Panc1 (cell line): Measurements from ENCODE around the gene EFNA5.

Experiments used
- POLR2AphosphoS5 ChIP-seq: IDR thresholded peaks from 2 replicates; pipeline ENCODE4 v1.6.1; 2012; ENCODE audit warnings: mild to moderate bottlenecking, low read depth, low read length, moderate library complexity
- TCF7L2 ChIP-seq: IDR thresholded peaks from 2 replicates; pipeline ENCODE4 v1.6.1; 2011; ENCODE audit warnings: mild to moderate bottlenecking, low read depth, low read length, inconsistent platforms
- TF ChIP-seq, protein P1 (sequence below), 2 experiments: IDR thresholded peaks; 2 replicates each; pipeline ENCODE4 v1.6.1; 2011 to 2012; ENCODE audit warnings: low read depth in 2 of 2, control low read depth in 1 of 2, low read length in 1 of 2, mild to moderate bottlenecking in 1 of 2, moderate library complexity in 1 of 2; ENCODE audit not compliant: insufficient read depth in 1 of 2
- TF ChIP-seq, protein P2 (sequence below): fragments of 450-650 bp; IDR thresholded peaks from 2 replicates; pipeline ENCODE4 v1.5.1; 2017; ENCODE audit warnings: mild to moderate bottlenecking

DNA sequence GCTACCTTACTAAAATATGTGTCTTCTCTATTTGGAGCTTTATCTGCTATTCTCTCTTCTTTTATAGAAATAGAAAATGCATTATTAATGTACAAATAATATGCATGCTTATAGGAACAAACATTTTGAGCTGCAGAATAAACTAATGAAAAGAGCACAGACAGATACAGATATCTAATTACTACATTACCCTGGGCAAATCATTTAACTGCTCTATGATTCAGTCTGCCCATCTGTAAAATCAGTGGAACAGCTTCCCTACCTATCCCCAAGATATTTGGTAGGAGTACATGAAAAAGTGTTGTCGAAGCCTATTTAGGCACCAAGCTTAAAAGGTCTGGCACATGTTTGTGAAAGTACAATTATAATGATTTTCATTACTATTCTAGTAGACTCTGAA, 166.3 kb downstream of the EFNA5 start:
- TF ChIP-seq, protein P1, sequence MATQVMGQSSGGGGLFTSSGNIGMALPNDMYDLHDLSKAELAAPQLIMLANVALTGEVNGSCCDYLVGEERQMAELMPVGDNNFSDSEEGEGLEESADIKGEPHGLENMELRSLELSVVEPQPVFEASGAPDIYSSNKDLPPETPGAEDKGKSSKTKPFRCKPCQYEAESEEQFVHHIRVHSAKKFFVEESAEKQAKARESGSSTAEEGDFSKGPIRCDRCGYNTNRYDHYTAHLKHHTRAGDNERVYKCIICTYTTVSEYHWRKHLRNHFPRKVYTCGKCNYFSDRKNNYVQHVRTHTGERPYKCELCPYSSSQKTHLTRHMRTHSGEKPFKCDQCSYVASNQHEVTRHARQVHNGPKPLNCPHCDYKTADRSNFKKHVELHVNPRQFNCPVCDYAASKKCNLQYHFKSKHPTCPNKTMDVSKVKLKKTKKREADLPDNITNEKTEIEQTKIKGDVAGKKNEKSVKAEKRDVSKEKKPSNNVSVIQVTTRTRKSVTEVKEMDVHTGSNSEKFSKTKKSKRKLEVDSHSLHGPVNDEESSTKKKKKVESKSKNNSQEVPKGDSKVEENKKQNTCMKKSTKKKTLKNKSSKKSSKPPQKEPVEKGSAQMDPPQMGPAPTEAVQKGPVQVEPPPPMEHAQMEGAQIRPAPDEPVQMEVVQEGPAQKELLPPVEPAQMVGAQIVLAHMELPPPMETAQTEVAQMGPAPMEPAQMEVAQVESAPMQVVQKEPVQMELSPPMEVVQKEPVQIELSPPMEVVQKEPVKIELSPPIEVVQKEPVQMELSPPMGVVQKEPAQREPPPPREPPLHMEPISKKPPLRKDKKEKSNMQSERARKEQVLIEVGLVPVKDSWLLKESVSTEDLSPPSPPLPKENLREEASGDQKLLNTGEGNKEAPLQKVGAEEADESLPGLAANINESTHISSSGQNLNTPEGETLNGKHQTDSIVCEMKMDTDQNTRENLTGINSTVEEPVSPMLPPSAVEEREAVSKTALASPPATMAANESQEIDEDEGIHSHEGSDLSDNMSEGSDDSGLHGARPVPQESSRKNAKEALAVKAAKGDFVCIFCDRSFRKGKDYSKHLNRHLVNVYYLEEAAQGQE (IDR thresholded peaks at IDR 0.05; ENCODE audit: insufficient read depth in 1 of 2, low read depth in 2 of 2, low read length in 1 of 2): no peak
- TF ChIP-seq, protein P2, sequence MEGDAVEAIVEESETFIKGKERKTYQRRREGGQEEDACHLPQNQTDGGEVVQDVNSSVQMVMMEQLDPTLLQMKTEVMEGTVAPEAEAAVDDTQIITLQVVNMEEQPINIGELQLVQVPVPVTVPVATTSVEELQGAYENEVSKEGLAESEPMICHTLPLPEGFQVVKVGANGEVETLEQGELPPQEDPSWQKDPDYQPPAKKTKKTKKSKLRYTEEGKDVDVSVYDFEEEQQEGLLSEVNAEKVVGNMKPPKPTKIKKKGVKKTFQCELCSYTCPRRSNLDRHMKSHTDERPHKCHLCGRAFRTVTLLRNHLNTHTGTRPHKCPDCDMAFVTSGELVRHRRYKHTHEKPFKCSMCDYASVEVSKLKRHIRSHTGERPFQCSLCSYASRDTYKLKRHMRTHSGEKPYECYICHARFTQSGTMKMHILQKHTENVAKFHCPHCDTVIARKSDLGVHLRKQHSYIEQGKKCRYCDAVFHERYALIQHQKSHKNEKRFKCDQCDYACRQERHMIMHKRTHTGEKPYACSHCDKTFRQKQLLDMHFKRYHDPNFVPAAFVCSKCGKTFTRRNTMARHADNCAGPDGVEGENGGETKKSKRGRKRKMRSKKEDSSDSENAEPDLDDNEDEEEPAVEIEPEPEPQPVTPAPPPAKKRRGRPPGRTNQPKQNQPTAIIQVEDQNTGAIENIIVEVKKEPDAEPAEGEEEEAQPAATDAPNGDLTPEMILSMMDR: no peak
- TF ChIP-seq POLR2AphosphoS5: no peak
- TF ChIP-seq TCF7L2: no peak
